SK-N-SH treated with all-trans-retinoic acid at 6 μM for 48 hours (cell line): ENCODE measurements around the gene CTNNA3.
"Not testable (repeated sequence)": the region's sequence is repeated elsewhere in the genome, so short reads cannot be mapped to it uniquely, and the experiment has no call there.

Experiments used
- ATAC-seq: fragments of 200-7000 bp; cut with Tn5 transposase; 3 replicates; pipeline ENCODE4 v1.9.1; 2020; ENCODE audit warnings: mild to moderate bottlenecking, moderate library complexity
- ARNTL ChIP-seq: fragments of 450-650 bp; formaldehyde crosslinking; IDR thresholded peaks from 2 replicates; pipeline ENCODE4 v1.5.0; 2020; ENCODE audit warnings: low read depth, mild to moderate bottlenecking, moderate library complexity, borderline replicate concordance
- BACH2 ChIP-seq: fragments of 250-450 bp; sonication (Bioruptor Pico); IDR thresholded peaks from 2 replicates; pipeline ENCODE4 v1.9.0; 2021; ENCODE audit warnings: mild to moderate bottlenecking, borderline replicate concordance
- CSDC2 ChIP-seq: fragments of 250-450 bp; sonication (Bioruptor Pico); IDR thresholded peaks from 2 replicates; pipeline ENCODE4 v1.5.0; 2020; ENCODE audit warnings: mild to moderate bottlenecking, moderate library complexity
- ESRRG ChIP-seq: fragments of 250-450 bp; sonication (Bioruptor Pico); IDR thresholded peaks from 2 replicates; pipeline ENCODE4 v1.6.1; 2021; ENCODE audit warnings: mild to moderate bottlenecking
- GLIS3 ChIP-seq: fragments of 250-450 bp; sonication (Bioruptor Pico); IDR thresholded peaks from 2 replicates; pipeline ENCODE4 v1.5.0; 2020; ENCODE audit warnings: mild to moderate bottlenecking, moderate library complexity
- ISL1 ChIP-seq: fragments of 250-450 bp; sonication (Bioruptor Pico); IDR thresholded peaks from 2 replicates; pipeline ENCODE4 v2.1.2; 2022; ENCODE audit warnings: mild to moderate bottlenecking, moderate library complexity
- OSR1 ChIP-seq: fragments of 250-450 bp; sonication (Bioruptor Pico); IDR thresholded peaks from 2 replicates; pipeline ENCODE4 v1.8.0; 2022; ENCODE audit warnings: moderate library complexity, mild to moderate bottlenecking, inconsistent platforms
- PPARA ChIP-seq: fragments of 250-450 bp; sonication (Bioruptor Pico); IDR thresholded peaks from 2 replicates; pipeline ENCODE4 v1.5.0; 2020; ENCODE audit warnings: mild to moderate bottlenecking, borderline replicate concordance
- RARB ChIP-seq: fragments of 250-450 bp; sonication (Bioruptor Pico); IDR thresholded peaks from 2 replicates; pipeline ENCODE4 v1.8.0; 2021; ENCODE audit warnings: mild to moderate bottlenecking, moderate library complexity
- SNAI2 ChIP-seq: fragments of 250-450 bp; sonication (Bioruptor Pico); IDR thresholded peaks from 2 replicates; pipeline ENCODE4 v1.5.0; 2020; ENCODE audit warnings: mild to moderate bottlenecking, moderate library complexity
- TCF4 ChIP-seq: fragments of 250-450 bp; sonication (Bioruptor Pico); IDR thresholded peaks from 2 replicates; pipeline ENCODE4 v1.8.0; 2021; ENCODE audit warnings: mild to moderate bottlenecking, moderate library complexity, borderline replicate concordance
- TOX ChIP-seq: fragments of 250-450 bp; sonication (Bioruptor Pico); IDR thresholded peaks from 2 replicates; pipeline ENCODE4 v1.8.0; 2021; ENCODE audit warnings: mild to moderate bottlenecking, moderate library complexity, borderline replicate concordance
- ZC3H10 ChIP-seq: fragments of 250-450 bp; sonication (Bioruptor Pico); IDR thresholded peaks from 2 replicates; pipeline ENCODE4 v1.5.1; 2021; ENCODE audit warnings: mild to moderate bottlenecking, moderate library complexity
- ZFP3 ChIP-seq: fragments of 250-450 bp; sonication (Bioruptor Pico); IDR thresholded peaks from 2 replicates; pipeline ENCODE4 v1.5.0; 2020; ENCODE audit warnings: mild to moderate bottlenecking, moderate library complexity
- ZFP30 ChIP-seq: fragments of 450-650 bp; formaldehyde crosslinking; IDR thresholded peaks from 2 replicates; pipeline ENCODE4 v1.5.0; 2022; ENCODE audit warnings: mild to moderate bottlenecking, moderate library complexity
- ZNF565 ChIP-seq: fragments of 450-650 bp; formaldehyde crosslinking; conservative IDR thresholded peaks from 2 replicates; pipeline ENCODE4 v1.5.0; 2020; ENCODE audit warnings: low read depth, mild to moderate bottlenecking, moderate library complexity
- TF ChIP-seq, protein P1 (sequence below): fragments of 250-450 bp; sonication (Bioruptor Pico); IDR thresholded peaks from 2 replicates; pipeline ENCODE4 v1.5.0; 2020; ENCODE audit warnings: mild to moderate bottlenecking, moderate library complexity
- TF ChIP-seq, protein P2 (sequence below): fragments of 250-450 bp; sonication (Bioruptor Pico); IDR thresholded peaks from 2 replicates; pipeline ENCODE4 v1.8.0; 2021; ENCODE audit warnings: low read depth, mild to moderate bottlenecking, moderate library complexity, borderline replicate concordance
- TF ChIP-seq, protein P3 (sequence below): fragments of 250-450 bp; sonication (Bioruptor Pico); IDR thresholded peaks from 2 replicates; pipeline ENCODE4 v1.5.1; 2021; ENCODE audit warnings: mild to moderate bottlenecking, moderate library complexity

The CTNNA3 gene

DNA sequence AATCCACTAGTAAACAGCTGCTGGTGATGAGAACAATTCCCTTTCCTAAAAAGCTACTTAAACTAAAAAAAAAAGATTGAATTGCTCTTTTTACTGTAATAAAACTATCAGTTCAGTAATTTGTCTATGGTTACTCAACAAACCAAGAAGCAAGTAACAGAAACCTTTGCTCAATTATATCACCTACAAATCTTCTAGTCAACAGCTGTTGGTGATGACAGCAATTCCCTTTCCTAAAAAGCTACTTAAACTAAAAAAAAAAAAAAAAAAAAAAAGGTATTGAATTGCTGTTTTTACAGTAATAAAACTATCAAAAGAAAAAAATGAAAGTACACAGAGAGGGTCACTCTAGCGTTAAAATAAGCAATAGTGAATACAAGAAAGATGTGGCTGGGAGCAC lies 158.1 kb downstream of the CTNNA3 start:
- ATAC-seq, result no peak
- TF ChIP-seq ESRRG (CRISPR knock-in tag) (no peak), TCF4 (CRISPR knock-in tag) (no peak), BACH2 (CRISPR knock-in tag) (no peak), RARB (CRISPR knock-in tag) (no peak), CSDC2 (no peak), TOX (CRISPR knock-in tag) (no peak), SNAI2 (CRISPR knock-in tag) (no peak)
- TF ChIP-seq, protein P1, sequence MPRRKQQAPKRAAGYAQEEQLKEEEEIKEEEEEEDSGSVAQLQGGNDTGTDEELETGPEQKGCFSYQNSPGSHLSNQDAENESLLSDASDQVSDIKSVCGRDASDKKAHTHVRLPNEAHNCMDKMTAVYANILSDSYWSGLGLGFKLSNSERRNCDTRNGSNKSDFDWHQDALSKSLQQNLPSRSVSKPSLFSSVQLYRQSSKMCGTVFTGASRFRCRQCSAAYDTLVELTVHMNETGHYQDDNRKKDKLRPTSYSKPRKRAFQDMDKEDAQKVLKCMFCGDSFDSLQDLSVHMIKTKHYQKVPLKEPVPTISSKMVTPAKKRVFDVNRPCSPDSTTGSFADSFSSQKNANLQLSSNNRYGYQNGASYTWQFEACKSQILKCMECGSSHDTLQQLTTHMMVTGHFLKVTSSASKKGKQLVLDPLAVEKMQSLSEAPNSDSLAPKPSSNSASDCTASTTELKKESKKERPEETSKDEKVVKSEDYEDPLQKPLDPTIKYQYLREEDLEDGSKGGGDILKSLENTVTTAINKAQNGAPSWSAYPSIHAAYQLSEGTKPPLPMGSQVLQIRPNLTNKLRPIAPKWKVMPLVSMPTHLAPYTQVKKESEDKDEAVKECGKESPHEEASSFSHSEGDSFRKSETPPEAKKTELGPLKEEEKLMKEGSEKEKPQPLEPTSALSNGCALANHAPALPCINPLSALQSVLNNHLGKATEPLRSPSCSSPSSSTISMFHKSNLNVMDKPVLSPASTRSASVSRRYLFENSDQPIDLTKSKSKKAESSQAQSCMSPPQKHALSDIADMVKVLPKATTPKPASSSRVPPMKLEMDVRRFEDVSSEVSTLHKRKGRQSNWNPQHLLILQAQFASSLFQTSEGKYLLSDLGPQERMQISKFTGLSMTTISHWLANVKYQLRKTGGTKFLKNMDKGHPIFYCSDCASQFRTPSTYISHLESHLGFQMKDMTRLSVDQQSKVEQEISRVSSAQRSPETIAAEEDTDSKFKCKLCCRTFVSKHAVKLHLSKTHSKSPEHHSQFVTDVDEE (CRISPR knock-in tag), result no peak
- TF ChIP-seq, protein P2, sequence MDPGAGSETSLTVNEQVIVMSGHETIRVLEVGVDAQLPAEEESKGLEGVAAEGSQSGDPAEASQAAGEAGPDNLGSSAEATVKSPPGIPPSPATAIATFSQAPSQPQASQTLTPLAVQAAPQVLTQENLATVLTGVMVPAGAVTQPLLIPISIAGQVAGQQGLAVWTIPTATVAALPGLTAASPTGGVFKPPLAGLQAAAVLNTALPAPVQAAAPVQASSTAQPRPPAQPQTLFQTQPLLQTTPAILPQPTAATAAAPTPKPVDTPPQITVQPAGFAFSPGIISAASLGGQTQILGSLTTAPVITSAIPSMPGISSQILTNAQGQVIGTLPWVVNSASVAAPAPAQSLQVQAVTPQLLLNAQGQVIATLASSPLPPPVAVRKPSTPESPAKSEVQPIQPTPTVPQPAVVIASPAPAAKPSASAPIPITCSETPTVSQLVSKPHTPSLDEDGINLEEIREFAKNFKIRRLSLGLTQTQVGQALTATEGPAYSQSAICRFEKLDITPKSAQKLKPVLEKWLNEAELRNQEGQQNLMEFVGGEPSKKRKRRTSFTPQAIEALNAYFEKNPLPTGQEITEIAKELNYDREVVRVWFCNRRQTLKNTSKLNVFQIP (CRISPR knock-in tag), result no peak

DNA sequence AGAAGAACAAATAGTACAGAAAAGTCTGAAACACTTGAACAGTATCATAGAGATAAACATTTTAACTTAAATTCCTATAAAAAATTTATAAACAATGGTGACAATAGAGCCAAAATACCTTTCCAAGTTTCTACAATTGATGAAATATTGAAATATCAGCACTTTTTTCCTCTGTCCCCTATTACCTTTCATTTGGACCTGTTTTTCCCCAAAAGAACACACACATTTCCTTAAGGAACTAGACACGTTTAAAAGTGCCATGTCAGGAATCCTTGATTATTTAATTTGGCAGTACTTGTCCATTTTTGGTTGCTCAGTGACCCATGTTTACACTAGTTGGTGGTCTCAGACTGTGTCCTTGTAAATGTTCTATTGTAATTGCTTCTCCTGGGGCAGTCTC lies 162.6 kb downstream of the CTNNA3 start:
- no peak for ATAC-seq

DNA sequence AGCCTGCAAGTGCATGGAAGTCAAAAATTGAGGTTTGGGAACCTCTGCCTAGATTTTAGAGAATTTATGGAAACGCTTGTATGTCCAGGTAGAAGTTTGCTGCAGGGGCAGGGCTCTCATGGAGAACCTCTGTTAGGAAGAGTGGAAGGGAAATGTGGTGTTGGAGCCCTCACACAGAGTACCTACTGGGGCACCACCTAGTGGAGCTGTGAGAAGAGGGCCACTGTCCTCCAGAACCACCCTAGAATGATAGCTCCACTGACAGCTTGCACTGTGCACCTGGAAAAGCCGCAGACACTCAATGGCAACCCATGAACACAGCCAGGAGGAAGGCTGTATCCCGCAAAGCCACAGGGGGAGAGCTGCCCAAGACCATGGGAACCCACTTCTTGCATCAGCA lies 165.0 kb downstream of the CTNNA3 start:
- not testable (repeated sequence) for ATAC-seq

More for the DNA sequence above, 162.6 kb downstream of the CTNNA3 start:
- no peak for TF ChIP-seq TCF4 (CRISPR knock-in tag)
- TF ChIP-seq TOX (CRISPR knock-in tag), result no peak
- no peak for TF ChIP-seq RARB (CRISPR knock-in tag)
- TF ChIP-seq ARNTL (CRISPR knock-in tag), result no peak
- TF ChIP-seq BACH2 (CRISPR knock-in tag), result no peak
- no peak for TF ChIP-seq PPARA
- TF ChIP-seq, protein P3, sequence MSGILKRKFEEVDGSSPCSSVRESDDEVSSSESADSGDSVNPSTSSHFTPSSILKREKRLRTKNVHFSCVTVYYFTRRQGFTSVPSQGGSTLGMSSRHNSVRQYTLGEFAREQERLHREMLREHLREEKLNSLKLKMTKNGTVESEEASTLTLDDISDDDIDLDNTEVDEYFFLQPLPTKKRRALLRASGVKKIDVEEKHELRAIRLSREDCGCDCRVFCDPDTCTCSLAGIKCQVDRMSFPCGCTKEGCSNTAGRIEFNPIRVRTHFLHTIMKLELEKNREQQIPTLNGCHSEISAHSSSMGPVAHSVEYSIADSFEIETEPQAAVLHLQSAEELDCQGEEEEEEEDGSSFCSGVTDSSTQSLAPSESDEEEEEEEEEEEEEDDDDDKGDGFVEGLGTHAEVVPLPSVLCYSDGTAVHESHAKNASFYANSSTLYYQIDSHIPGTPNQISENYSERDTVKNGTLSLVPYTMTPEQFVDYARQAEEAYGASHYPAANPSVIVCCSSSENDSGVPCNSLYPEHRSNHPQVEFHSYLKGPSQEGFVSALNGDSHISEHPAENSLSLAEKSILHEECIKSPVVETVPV, result no peak
- no peak for TF ChIP-seq GLIS3
- no peak for TF ChIP-seq SNAI2 (CRISPR knock-in tag)
- no peak for TF ChIP-seq CSDC2
- TF ChIP-seq ISL1 (CRISPR knock-in tag), result no peak
- no peak for TF ChIP-seq ZNF565 (CRISPR knock-in tag)
- TF ChIP-seq OSR1 (CRISPR knock-in tag), result no peak
- TF ChIP-seq ZC3H10 (CRISPR knock-in tag), result no peak
- TF ChIP-seq, protein P1 (CRISPR knock-in tag), result no peak

DNA sequence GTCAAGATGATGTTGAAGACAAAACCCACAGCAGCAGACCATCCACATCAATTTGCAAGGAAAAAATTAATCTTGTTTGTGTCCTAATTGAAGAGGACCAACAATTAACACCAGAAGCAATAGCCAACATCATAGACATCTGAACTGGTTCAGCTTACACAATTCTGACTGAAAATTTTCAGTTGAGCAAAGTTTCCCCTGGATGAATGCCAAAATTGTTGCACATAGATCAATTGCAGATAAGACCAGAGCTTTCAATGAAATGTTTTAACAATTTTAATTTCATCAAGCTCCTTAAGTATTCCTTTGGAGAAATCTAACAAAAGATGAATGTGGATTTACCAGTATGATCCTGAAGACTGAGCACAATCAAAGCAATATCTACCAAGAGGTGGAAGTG lies 168.6 kb downstream of the CTNNA3 start:
- no peak for ATAC-seq
- no peak for TF ChIP-seq ISL1 (CRISPR knock-in tag)
- no peak for TF ChIP-seq TOX (CRISPR knock-in tag)
- TF ChIP-seq BACH2 (CRISPR knock-in tag), result no peak
- no peak for TF ChIP-seq ZFP30 (CRISPR knock-in tag)
- TF ChIP-seq SNAI2 (CRISPR knock-in tag), result no peak
- no peak for TF ChIP-seq ESRRG (CRISPR knock-in tag)
- TF ChIP-seq, protein P1 (CRISPR knock-in tag), result no peak
- no peak for TF ChIP-seq ZFP3 (CRISPR knock-in tag)
- no peak for TF ChIP-seq ARNTL (CRISPR knock-in tag)
- TF ChIP-seq, protein P2 (CRISPR knock-in tag), result no peak
- no peak for TF ChIP-seq RARB (CRISPR knock-in tag)
